Vagina (tissue), 2 donors: ENCODE measurements around the gene DERL3.
A peak's percentile ranks its signal among the peaks of the same experiment; 100 is the strongest.

ENCODE experiments used
- CTCF ChIP-seq, 3 experiments: fragments of 450-650 bp in 2 of 3; fragments of 200-600 bp in 1 of 3; sonication (generic) in 1 of 3; IDR thresholded peaks; one replicate each; pipeline ENCODE4 v1.5.1; 2017 to 2019; ENCODE audit warnings: antibody characterized with exemption in 3 of 3, mild to moderate bottlenecking in 2 of 3, moderate library complexity in 2 of 3
- POLR2A ChIP-seq, 2 donors: fragments of 450-650 bp; IDR thresholded peaks; one replicate each; pipeline ENCODE4 v1.6.1; 2017; ENCODE audit warnings: antibody characterized with exemption in 2 of 2, mild to moderate bottlenecking in 2 of 2, moderate library complexity in 2 of 2
- POLR2AphosphoS5 ChIP-seq, 2 donors: sonication (generic); formaldehyde crosslinking; IDR thresholded peaks; one replicate each; pipeline ENCODE4 v1.9.0; 2017; ENCODE audit warnings: antibody characterized with exemption in 2 of 2, mild to moderate bottlenecking in 2 of 2, low read depth in 1 of 2; ENCODE audit not compliant: insufficient read depth in 1 of 2

GRCh38 chr22:23790819-23791737 is 47.7 kb downstream of the DERL3 start:
- TF ChIP-seq POLR2AphosphoS5 (IDR thresholded peaks at IDR 0.05; ENCODE audit: insufficient read depth in 1 of 2, low read depth in 1 of 2) (peak; percentile 60 to 82), CTCF (IDR thresholded peaks at IDR 0.05) (no peak), POLR2A (IDR thresholded peaks at IDR 0.05) (no peak)
